ENCODE results near the gene AMPD3.

Gene AMPD3

GRCh38 chr11:10483584-10483983 lies 28.5 kb downstream of the AMPD3 start:
- no peak for TF ChIP-seq CTCF (conservative IDR thresholded peaks at IDR 0.05; ENCODE audit: low read depth, low read length)
- DNase-seq (ENCODE audit: low read depth), result no peak
- H3K4me3 ChIP-seq (ENCODE audit: low read depth, low read length), result no peak overlapping the region

- no peak overlapping the region for H3K4me3 ChIP-seq (ENCODE audit: low read depth, low read length)
- TF ChIP-seq CTCF (conservative IDR thresholded peaks at IDR 0.05; ENCODE audit: low read depth, low read length), result no peak
- DNase-seq (ENCODE audit: low read depth), result no peak
These were observed 29.6 kb downstream of the AMPD3 start for GRCh38 chr11:10484461-10485180.

GRCh38 chr11:10485646-10486045 lies 30.6 kb downstream of the AMPD3 start:
- no peak for TF ChIP-seq CTCF (conservative IDR thresholded peaks at IDR 0.05; ENCODE audit: low read depth, low read length)
- no peak for DNase-seq (ENCODE audit: low read depth)

GRCh38 chr11:10486161-10486840 lies 31.2 kb downstream of the AMPD3 start:
- H3K4me3 ChIP-seq (ENCODE audit: low read depth, low read length), result no peak overlapping the region
- no peak for TF ChIP-seq CTCF (conservative IDR thresholded peaks at IDR 0.05; ENCODE audit: low read depth, low read length)
- DNase-seq (ENCODE audit: low read depth), result no peak

More at GRCh38 chr11:10485646-10486045, 30.6 kb downstream of the AMPD3 start:
- no peak overlapping the region for H3K4me3 ChIP-seq (ENCODE audit: low read depth, low read length)

- no peak for DNase-seq (ENCODE audit: low read depth)
- no peak for TF ChIP-seq CTCF (conservative IDR thresholded peaks at IDR 0.05; ENCODE audit: low read depth, low read length)
- no peak overlapping the region for H3K4me3 ChIP-seq (ENCODE audit: low read depth, low read length)
These were observed 32.1 kb downstream of the AMPD3 start for GRCh38 chr11:10487002-10487647.

GRCh38 chr11:10488121-10488933 lies 33.3 kb downstream of the AMPD3 start:
- peak; percentile 2 for DNase-seq (ENCODE audit: low read depth)
- H3K4me3 ChIP-seq (ENCODE audit: low read depth, low read length), result no peak overlapping the region
- no peak for TF ChIP-seq CTCF (conservative IDR thresholded peaks at IDR 0.05; ENCODE audit: low read depth, low read length)
